PC-3 (cell line): Measurements from ENCODE around the gene IDS. TPM values are rescaled to one million over a fixed set of nuclear protein-coding genes. Genes with fewer than 3 reads are reported as not detected.

Experiments used
- ATAC-seq: fragments of 200-7000 bp; cut with Tn5 transposase; 2 replicates; pipeline ENCODE4 v1.9.1; 2020; ENCODE audit warnings: mild to moderate bottlenecking, moderate library complexity
- BruUV-seq: library from RNA; stranded (reverse); fragments of 400-500 nt; replicated peaks from 2 replicates; lab custom pipeline; 2021; lab: Mats Ljungman, UMichigan
- CTCF ChIA-PET: fragments of 300-600 bp; sonication (Branson Sonifier 250); formaldehyde crosslinking; loops from one replicate; lab custom pipeline; 2022; ENCODE audit warnings: antibody characterized with exemption; lab: Charles Lee
- POLR2A ChIA-PET: fragments of 300-600 bp; sonication (Branson Sonifier 250); formaldehyde crosslinking; loops from one replicate; lab custom pipeline; 2022; ENCODE audit warnings: antibody characterized with exemption; ENCODE audit not compliant: unreplicated experiment; lab: Charles Lee
- DNase-seq: peaks from one replicate; pipeline ENCODE4 v3.0.0-alpha.2; 2015
- H2AFZ ChIP-seq: fragments of 300-600 bp; sonication (generic); 2 replicates; pipeline ENCODE4 v1.6.0; 2016; ENCODE audit warnings: antibody characterized with exemption, low read length
- H3F3A ChIP-seq: fragments of 300-600 bp; sonication (generic); one replicate; pipeline ENCODE4 v1.6.0; 2017; ENCODE audit warnings: antibody characterized with exemption, low read length, control low read depth, mild to moderate bottlenecking; ENCODE audit not compliant: unreplicated experiment
- H3K27ac ChIP-seq: fragments of 300-600 bp; sonication (generic); 2 replicates; pipeline ENCODE4 v1.5.1; 2016; ENCODE audit warnings: mild to moderate bottlenecking, low read length
- H3K27me3 ChIP-seq: fragments of 300-600 bp; sonication (generic); 2 replicates; pipeline ENCODE4 v1.6.1; 2016; ENCODE audit warnings: low read length, mixed read lengths
- H3K36me3 ChIP-seq: fragments of 300-600 bp; sonication (generic); 2 replicates; pipeline ENCODE4 v1.6.1; 2016; ENCODE audit warnings: low read depth, mixed run types, low read length, mixed read lengths
- H3K4me1 ChIP-seq: fragments of 300-600 bp; sonication (generic); 2 replicates; pipeline ENCODE4 v1.5.1; 2016; ENCODE audit warnings: low read length; ENCODE audit not compliant: insufficient read depth
- H3K4me2 ChIP-seq: fragments of 300-600 bp; sonication (generic); 2 replicates; pipeline ENCODE4 v1.6.0; 2016; ENCODE audit warnings: low read length
- H3K4me3 ChIP-seq: fragments of 300-600 bp; sonication (generic); 2 replicates; pipeline ENCODE4 v1.5.1; 2016; ENCODE audit warnings: mild to moderate bottlenecking, low read length, mixed read lengths
- H3K79me2 ChIP-seq: fragments of 300-600 bp; sonication (generic); 2 replicates; pipeline ENCODE4 v1.6.1; 2017; ENCODE audit warnings: low read length, mixed read lengths
- H3K9ac ChIP-seq: fragments of 300-600 bp; sonication (generic); 2 replicates; pipeline ENCODE4 v1.6.0; 2016; ENCODE audit warnings: mild to moderate bottlenecking, low read length
- H3K9me2 ChIP-seq: fragments of 300-600 bp; sonication (generic); replicated peaks from 2 replicates; pipeline ENCODE4 v1.6.1; 2016; ENCODE audit warnings: mixed run types, low read length, mixed read lengths
- H3K9me3 ChIP-seq: fragments of 300-600 bp; sonication (generic); 2 replicates; pipeline ENCODE4 v1.6.1; 2016; ENCODE audit warnings: low read length, mixed read lengths
- H4K20me1 ChIP-seq: fragments of 300-600 bp; sonication (generic); 2 replicates; pipeline ENCODE4 v1.6.1; 2016; ENCODE audit warnings: low read length, mixed read lengths
- CTCF ChIP-seq: fragments of 300-600 bp; sonication (generic); conservative IDR thresholded peaks from 2 replicates; pipeline ENCODE4 v1.5.1; 2017; ENCODE audit warnings: antibody characterized with exemption, low read depth, mild to moderate bottlenecking, low read length
- EZH2 ChIP-seq: fragments of 300-600 bp; sonication (generic); IDR thresholded peaks from one replicate; pipeline ENCODE4 v1.6.1; 2017; ENCODE audit warnings: antibody characterized with exemption, mild to moderate bottlenecking, low read length; ENCODE audit not compliant: unreplicated experiment
- EZH2phosphoT487 ChIP-seq: fragments of 300-600 bp; sonication (generic); IDR thresholded peaks from 2 replicates; pipeline ENCODE4 v1.6.1; 2018; ENCODE audit warnings: mild to moderate bottlenecking, antibody characterized with exemption, low read length, borderline replicate concordance
- intact Hi-C: fragments of 100-400 bp; cut with micrococcal nuclease; formaldehyde crosslinking; loops from 2 replicates; pipeline ENCODE4 v1.9.0; 2023
- total RNA-seq: library from RNA; depleted of rRNA; stranded (reverse); fragments of >200 nt; gene quantifications from 2 replicates; pipeline ENCODE4 v1.2.3, GENCODE V29; 2014

Gene IDS
- total RNA-seq, 1 experiment from 2014 or later = 72.9 TPM

DNA sequence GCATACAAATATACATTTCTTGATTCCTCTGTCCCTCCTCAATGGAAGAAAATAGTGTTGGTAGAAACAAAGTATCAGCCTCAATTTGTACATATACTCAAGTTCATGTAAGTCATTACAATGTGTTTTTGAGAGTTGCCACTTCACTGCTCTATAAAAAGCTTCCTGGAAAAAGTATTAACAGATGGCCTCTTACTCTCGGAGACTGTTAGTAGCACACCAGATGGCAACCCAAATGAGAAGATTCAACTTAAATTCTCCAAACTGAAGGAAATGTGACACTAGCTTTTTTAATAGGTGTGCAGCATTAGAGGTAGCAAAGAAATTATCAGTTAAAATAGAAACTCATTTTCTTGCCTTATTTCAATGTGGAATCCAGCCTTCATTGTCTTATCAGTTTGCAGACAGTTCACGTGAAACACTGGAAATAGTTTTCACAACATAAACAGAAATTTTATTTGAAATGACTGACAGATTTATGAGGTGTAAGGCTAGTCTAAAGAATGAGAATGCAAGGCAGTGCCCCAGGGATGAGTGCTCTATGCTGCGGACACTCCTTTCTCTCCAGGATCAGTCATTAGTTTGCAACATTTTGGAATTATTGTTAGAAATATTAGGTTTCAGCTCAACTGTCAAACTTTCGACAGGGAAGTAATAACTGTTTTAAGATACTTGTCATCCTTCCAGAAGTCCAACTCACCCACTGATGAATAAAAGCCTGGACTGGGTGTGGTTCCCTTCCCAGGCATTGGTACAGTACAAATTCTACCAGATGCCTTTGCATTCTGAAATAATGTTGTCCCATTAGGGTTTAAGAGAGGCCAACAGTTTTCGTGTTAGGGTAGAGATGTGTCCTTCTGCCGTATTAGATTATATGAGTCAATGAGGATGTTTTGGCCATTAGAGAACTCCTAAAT, 50.9 kb downstream of the IDS start:
- ChIA-PET POLR2A (no interaction called here), CTCF (no interaction called here)
- intact Hi-C loops = no loop called here
- H3K36me3 ChIP-seq = no peaks in the 10 kb centered on the region
- H3K4me2 ChIP-seq = no peak overlapping the region
- no peak for TF ChIP-seq EZH2phosphoT487
- TF ChIP-seq CTCF = no peak
- TF ChIP-seq EZH2 = no peak
- no peak overlapping the region for H2AFZ ChIP-seq
- BruUV-seq = no TSS peak
- H3K9me3 ChIP-seq = no peaks in the 10 kb centered on the region
- H3K4me3 ChIP-seq = no peak overlapping the region
- H3F3A ChIP-seq = no peaks in the 10 kb centered on the region
- no peaks in the 10 kb centered on the region for H3K9me2 ChIP-seq
- ATAC-seq (no peak), DNase-seq (no peak)
- no peaks in the 10 kb centered on the region for H3K27me3 ChIP-seq
- no peak overlapping the region for H3K9ac ChIP-seq
- no peaks in the 10 kb centered on the region for H3K79me2 ChIP-seq
- H3K27ac ChIP-seq = no peak overlapping the region
- 0 out of 2 replicates have a peak, but pooled peaks cover 3% of the 10 kb centered on the region for H3K4me1 ChIP-seq
- H4K20me1 ChIP-seq = no peaks in the 10 kb centered on the region

GRCh38 chrX:149453030-149453429, 52.1 kb downstream of the IDS start:
- no peaks in the 10 kb centered on the region for H3K79me2 ChIP-seq
- no peak overlapping the region for H3K4me2 ChIP-seq
- no peaks in the 10 kb centered on the region for H3K36me3 ChIP-seq
- H4K20me1 ChIP-seq = no peaks in the 10 kb centered on the region
- CTCF ChIA-PET = no interaction called here
- TF ChIP-seq CTCF (no peak), EZH2 (no peak), EZH2phosphoT487 (no peak)
- H3K4me1 ChIP-seq = 0 out of 2 replicates have a peak, but pooled peaks cover 3% of the 10 kb centered on the region
- H3K9me2 ChIP-seq = no peaks in the 10 kb centered on the region
- POLR2A ChIA-PET = no interaction called here
- no peak overlapping the region for H2AFZ ChIP-seq
- intact Hi-C loops = no loop called here
- no TSS peak for BruUV-seq
- no peak overlapping the region for H3K27ac ChIP-seq
- no peaks in the 10 kb centered on the region for H3K9me3 ChIP-seq
- no peaks in the 10 kb centered on the region for H3K27me3 ChIP-seq
- ATAC-seq (peak; percentile 35; the same call in 1 of the 2 replicates), DNase-seq (peak; percentile 46)
- H3K9ac ChIP-seq = no peak overlapping the region
- H3K4me3 ChIP-seq = no peak overlapping the region
- no peaks in the 10 kb centered on the region for H3F3A ChIP-seq

DNA sequence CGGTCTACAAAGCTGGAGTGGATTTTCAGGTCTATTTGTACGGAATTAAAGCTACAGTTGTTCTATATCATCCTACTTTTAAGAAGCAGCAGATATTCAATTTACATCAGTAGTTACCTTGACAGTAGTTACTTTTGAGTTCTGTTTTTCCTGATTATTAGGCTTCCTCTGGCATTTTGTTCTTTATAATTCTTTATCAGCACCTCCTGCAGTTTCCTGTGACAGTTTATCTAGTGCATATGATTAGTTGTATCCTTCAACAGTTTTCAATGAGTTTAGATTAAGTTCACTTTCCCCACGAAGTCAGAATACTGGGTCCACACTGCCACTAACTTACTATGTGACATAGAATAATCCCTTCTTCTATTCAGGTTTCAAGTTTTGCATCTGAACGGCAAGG, 71.7 kb downstream of the IDS start:
- ChIA-PET POLR2A (no interaction called here), CTCF (no interaction called here)
- Histone ChIP-seq H3K27ac (no peak overlapping the region), H3K36me3 (no peaks in the 10 kb centered on the region), H3K4me1 (no peaks in the 10 kb centered on the region), H3K9me3 (no peaks in the 10 kb centered on the region), H3K9me2 (no peaks in the 10 kb centered on the region), H3K27me3 (no peaks in the 10 kb centered on the region), H2AFZ (no peak overlapping the region), H3K79me2 (no peaks in the 10 kb centered on the region), H4K20me1 (no peaks in the 10 kb centered on the region), H3K4me2 (no peak overlapping the region), H3F3A (no peaks in the 10 kb centered on the region), H3K9ac (no peak overlapping the region), H3K4me3 (no peak overlapping the region)
- intact Hi-C loops = no loop called here
- TF ChIP-seq CTCF (no peak), EZH2phosphoT487 (no peak), EZH2 (no peak)
- DNase-seq (no peak), ATAC-seq (no peak)
- no TSS peak for BruUV-seq
